Muscle layer of colon (tissue), 2 donors: Measurements from ENCODE around the gene AEBP2.
"Not testable (repeated sequence)": the region's sequence is repeated elsewhere in the genome, so short reads cannot be mapped to it uniquely, and the experiment has no call there.

Experiments used
- H3K27ac ChIP-seq: one replicate; pipeline ENCODE4 v1.7.0; 2013; ENCODE audit warnings: low read depth, mild to moderate bottlenecking, low read length, moderate library complexity
- H3K27me3 ChIP-seq, 2 donors: one replicate each; pipeline ENCODE4 v1.7.0; 2013; ENCODE audit warnings: low read length in 2 of 2, mild to moderate bottlenecking in 2 of 2; ENCODE audit not compliant: insufficient read depth in 2 of 2, control insufficient read depth in 1 of 2
- H3K36me3 ChIP-seq: one replicate; pipeline ENCODE4 v1.7.0; 2013; ENCODE audit warnings: mild to moderate bottlenecking, low read length; ENCODE audit not compliant: insufficient read depth
- H3K4me1 ChIP-seq: one replicate; pipeline ENCODE4 v1.7.0; 2013; ENCODE audit warnings: mild to moderate bottlenecking, low read length; ENCODE audit not compliant: insufficient read depth
- H3K4me3 ChIP-seq, 2 donors: one replicate each; pipeline ENCODE4 v1.7.0; 2013; ENCODE audit warnings: low read length in 2 of 2, low read depth in 1 of 2, mild to moderate bottlenecking in 1 of 2, moderate library complexity in 1 of 2
- H3K9ac ChIP-seq: one replicate; pipeline ENCODE4 v1.7.0; 2013; ENCODE audit warnings: low read length
- H3K9me3 ChIP-seq: one replicate; pipeline ENCODE4 v1.7.0; 2013; ENCODE audit warnings: mild to moderate bottlenecking, low read length
- donor health status: abdominal sarcoma.
- donor health status: Adenocarcinoma of cecum.

AEBP2 gene

GRCh38 chr12:19439059-19440018 is at the start of gene AEBP2:
Gene AEBP2, plus strand, starts transcription at chr12:19439492. Its CDS starts 208 bp downstream, at chr12:19439700.
- Histone ChIP-seq H3K9ac (peak within 1 kb of the TSS; percentile 52), H3K4me1 (peaks cover 11% of the 10 kb centered on the region)

GRCh38 chr12:19390051-19390598 is 49.2 kb upstream of the AEBP2 start:
- Histone ChIP-seq H3K4me3 (no peak overlapping the region), H3K36me3 (no peaks in the 10 kb centered on the region), H3K9ac (no peak overlapping the region), H3K9me3 (no peaks in the 10 kb centered on the region), H3K27me3 (no peaks in the 10 kb centered on the region), H3K27ac (no peak overlapping the region), H3K4me1 (no peaks in the 10 kb centered on the region)

More at GRCh38 chr12:19439059-19440018, at the start of gene AEBP2:
- Histone ChIP-seq H3K9me3 (no peaks in the 10 kb centered on the region), H3K27ac (peak within 1 kb of the TSS; percentile 96), H3K4me3 (peak within 1 kb of the TSS; percentile 87 to 88), H3K27me3 (no peaks in the 10 kb centered on the region), H3K36me3 (no peaks in the 10 kb centered on the region)

DNA sequence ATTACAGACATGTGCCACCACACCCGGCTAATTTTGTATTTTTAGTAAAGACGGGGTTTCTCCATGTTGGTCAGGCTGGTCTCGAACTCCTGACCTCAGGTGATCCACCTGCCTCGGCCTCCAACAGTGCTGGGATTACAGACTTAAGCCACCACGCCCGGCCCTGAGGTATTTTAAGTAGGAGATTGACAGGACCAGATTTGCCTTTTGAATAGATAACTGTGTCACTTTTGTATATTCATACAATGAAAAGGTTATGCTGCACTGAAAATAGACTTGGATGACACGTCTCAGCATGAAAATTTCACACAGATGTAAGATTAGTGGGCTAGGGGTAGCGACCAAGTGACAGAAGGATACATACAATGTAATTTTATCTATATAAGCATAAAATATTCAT is 46.6 kb upstream of the AEBP2 start:
- H3K9me3 ChIP-seq, result not testable (repeated sequence)

GRCh38 chr12:19394385-19394784 is 44.9 kb upstream of the AEBP2 start:
- H3K9ac ChIP-seq, result no peak overlapping the region
- no peaks in the 10 kb centered on the region for H3K36me3 ChIP-seq
- no peaks in the 10 kb centered on the region for H3K27me3 ChIP-seq
- H3K4me3 ChIP-seq, result no peak overlapping the region
- H3K4me1 ChIP-seq, result no peaks in the 10 kb centered on the region
- H3K9me3 ChIP-seq, result no peaks in the 10 kb centered on the region
- H3K27ac ChIP-seq, result no peak overlapping the region

More for the DNA sequence above, 46.6 kb upstream of the AEBP2 start:
- H3K27me3 ChIP-seq, H3K9ac ChIP-seq, H3K4me3 ChIP-seq, H3K27ac ChIP-seq, H3K4me1 ChIP-seq, H3K36me3 ChIP-seq: not testable (repeated sequence)

- Histone ChIP-seq H3K4me3 (no peak overlapping the region), H3K27ac (no peak overlapping the region), H3K9me3 (no peaks in the 10 kb centered on the region), H3K9ac (no peak overlapping the region), H3K4me1 (no peaks in the 10 kb centered on the region), H3K27me3 (no peaks in the 10 kb centered on the region), H3K36me3 (no peaks in the 10 kb centered on the region)
These were observed 41.8 kb upstream of the AEBP2 start for GRCh38 chr12:19397534-19397933.

DNA sequence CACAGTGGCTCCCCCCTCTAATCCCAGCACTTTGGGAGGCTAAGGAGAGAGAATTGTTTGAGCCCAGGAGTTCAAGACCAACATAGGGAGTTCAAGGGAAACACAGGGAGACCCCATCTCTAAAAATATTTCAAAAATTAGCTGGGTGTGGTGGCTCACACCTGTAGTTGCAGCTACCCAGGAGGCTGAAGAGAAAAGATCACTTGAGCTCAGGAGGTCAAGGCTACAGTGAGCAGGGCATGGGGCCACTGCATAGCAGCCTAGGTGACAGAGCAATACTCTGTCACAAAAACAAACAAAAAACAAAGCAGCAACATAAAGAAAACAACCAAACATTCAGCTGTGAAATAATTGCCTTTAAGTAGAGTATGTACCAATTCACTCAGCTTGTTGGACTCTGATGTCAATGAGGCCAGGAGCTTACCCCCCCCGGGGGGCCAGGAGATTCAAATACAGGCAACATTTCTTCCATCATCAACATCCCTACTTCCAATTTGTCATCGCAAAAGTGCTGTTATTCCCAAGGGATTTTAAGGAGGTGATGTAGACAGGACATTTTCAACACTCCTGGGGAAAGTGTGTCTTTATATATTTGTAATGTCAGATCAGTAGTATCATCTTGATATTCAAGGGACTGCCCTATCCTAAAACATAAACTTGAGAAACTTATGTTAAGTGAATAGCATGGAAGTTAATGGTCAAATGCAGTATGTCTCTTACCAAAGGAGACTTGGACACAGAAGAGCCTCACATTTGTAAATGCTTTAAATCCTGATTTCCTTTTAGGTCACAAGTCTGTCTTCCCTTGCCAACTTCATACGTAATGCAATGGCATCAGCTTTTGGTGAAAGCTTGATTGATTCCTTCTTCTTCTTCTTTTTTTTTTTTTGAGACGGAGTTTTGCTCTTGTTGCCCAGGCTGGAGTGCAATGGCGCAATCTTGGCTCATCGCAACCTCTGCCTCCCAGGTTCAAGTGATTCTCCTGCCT is 40.6 kb upstream of the AEBP2 start:
- Histone ChIP-seq H3K27ac (no peak overlapping the region), H3K9me3 (no peaks in the 10 kb centered on the region), H3K36me3 (no peaks in the 10 kb centered on the region)

DNA sequence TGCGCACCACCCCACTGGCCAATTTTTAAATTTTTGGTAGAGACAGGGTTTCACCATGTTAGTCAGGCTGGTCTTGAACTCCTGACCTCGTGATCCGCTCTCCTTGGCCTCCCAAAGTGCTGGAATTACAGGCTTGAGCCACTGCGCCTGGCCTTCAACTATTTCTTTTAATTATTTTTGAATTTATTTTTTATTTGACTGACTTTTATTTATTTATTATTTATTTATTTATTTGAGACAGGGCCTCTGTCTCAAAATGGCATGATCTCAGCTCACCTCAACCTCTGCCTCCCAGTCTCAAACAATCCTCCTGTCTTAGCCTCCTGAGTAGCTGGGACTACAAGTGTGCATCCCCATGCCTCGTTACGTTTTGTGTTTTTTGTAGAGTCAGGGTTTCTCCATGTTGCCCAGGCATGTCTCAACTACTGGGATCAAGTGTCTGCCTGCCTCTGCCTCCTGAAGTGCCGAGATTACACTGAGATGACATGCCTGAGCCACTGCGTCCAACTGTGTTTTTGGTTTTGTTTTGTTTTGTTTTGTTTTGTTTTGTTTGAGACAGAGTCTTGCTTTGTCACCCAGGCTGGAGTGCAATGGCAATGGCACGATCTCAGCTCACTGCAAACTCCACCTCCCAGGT is 38.5 kb upstream of the AEBP2 start:
- H3K4me3 ChIP-seq, H3K27ac ChIP-seq, H3K9ac ChIP-seq, H3K36me3 ChIP-seq, H3K27me3 ChIP-seq, H3K4me1 ChIP-seq, H3K9me3 ChIP-seq: not testable (repeated sequence)

More for the DNA sequence above, 40.6 kb upstream of the AEBP2 start:
- H3K4me1 ChIP-seq, result no peaks in the 10 kb centered on the region
- H3K9ac ChIP-seq, result no peak overlapping the region
- no peak overlapping the region for H3K4me3 ChIP-seq
- no peaks in the 10 kb centered on the region for H3K27me3 ChIP-seq

GRCh38 chr12:19402211-19402610 is 37.1 kb upstream of the AEBP2 start:
- Histone ChIP-seq H3K9ac (no peak overlapping the region), H3K4me1 (no peaks in the 10 kb centered on the region), H3K36me3 (no peaks in the 10 kb centered on the region), H3K27me3 (no peaks in the 10 kb centered on the region), H3K4me3 (no peak overlapping the region), H3K9me3 (no peaks in the 10 kb centered on the region), H3K27ac (no peak overlapping the region)

DNA sequence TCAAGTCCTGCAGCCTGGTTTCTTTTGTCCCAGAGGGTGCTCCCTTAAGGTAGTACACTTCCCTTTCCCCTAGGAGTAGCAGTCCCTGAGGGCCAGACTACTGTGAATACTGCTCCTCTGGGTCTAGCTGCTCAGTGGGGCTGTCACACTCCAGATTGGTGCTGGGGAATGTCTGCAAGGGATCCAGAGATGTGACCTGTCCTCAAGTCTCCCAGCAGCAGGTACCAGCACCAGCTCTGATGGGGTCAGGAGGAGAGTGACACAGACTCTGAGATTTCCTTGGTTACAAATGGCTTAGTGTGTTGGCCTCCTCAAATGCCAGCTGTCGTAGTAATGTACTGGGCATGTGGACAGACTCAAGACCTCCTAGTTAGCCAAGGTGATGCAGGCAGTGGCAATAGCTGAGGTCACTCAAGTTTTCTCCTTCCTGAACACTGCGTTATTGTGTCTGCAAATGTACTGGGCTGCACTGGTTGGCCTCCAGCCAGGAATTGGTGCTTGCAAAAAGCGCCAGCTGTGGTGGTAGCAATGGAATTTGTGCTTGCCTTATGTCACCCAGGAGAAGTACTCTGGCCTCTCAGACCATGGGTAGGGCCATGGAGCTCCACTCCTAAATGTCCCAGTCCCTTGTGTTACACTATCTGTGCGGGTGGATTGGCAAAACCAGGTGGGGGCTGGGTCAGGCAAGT is 36.4 kb upstream of the AEBP2 start:
- H3K36me3 ChIP-seq, result no peaks in the 10 kb centered on the region
- no peaks in the 10 kb centered on the region for H3K4me1 ChIP-seq
- no peak overlapping the region for H3K4me3 ChIP-seq
- no peaks in the 10 kb centered on the region for H3K9me3 ChIP-seq
- H3K27me3 ChIP-seq, result no peaks in the 10 kb centered on the region
- no peak overlapping the region for H3K27ac ChIP-seq
- no peak overlapping the region for H3K9ac ChIP-seq

- no peaks in the 10 kb centered on the region for H3K4me1 ChIP-seq
- H3K27me3 ChIP-seq, result no peaks in the 10 kb centered on the region
- H3K9ac ChIP-seq, result no peak overlapping the region
- H3K9me3 ChIP-seq, result no peaks in the 10 kb centered on the region
- no peak overlapping the region for H3K4me3 ChIP-seq
- H3K27ac ChIP-seq, result no peak overlapping the region
- H3K36me3 ChIP-seq, result no peaks in the 10 kb centered on the region
These were observed 34.9 kb upstream of the AEBP2 start for GRCh38 chr12:19404242-19404880.
